ENCODE data around the gene INPP4A.

Gene INPP4A

GRCh38 chr2:98578231-98578630, 133.6 kb downstream of the INPP4A start:
- H3K36me3 ChIP-seq (ENCODE audit: insufficient read depth, low read length): peaks cover 48% of the 10 kb centered on the region

DNA sequence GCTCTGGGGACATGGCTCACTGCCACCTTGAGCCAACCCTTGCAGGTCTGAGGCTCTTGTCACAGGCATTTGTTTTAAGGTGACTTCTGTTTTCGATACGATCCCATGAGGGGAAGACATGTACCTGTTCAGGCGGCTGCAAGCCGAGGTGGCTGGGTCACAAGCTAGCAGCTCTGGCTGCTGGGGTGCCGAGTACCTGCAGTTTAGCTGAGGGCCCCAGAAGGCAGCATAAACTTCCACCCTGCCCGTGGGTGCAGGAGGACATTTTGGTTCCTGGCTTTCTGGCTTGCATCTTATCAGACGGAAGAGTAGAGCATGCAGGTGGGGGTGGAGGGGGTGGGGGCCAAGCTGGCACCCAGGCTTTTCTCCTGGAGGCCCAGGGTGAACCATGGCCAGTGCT, 135.3 kb downstream of the INPP4A start:
- no peaks in the 10 kb centered on the region for H3K27me3 ChIP-seq (ENCODE audit: control insufficient read depth in 1 of 2, insufficient read depth in 2 of 2, low read length in 2 of 2)
- H3K4me3 ChIP-seq (ENCODE audit: low read depth in 1 of 2, low read length in 2 of 2): no peak overlapping the region
- H3K27ac ChIP-seq (ENCODE audit: low read depth, low read length): no peak overlapping the region
- H3K9me3 ChIP-seq (ENCODE audit: low read length): no peaks in the 10 kb centered on the region
- H3K36me3 ChIP-seq (ENCODE audit: insufficient read depth, low read length): peaks cover 46% of the 10 kb centered on the region
- H3K4me1 ChIP-seq (ENCODE audit: insufficient read depth, low read length): no peaks in the 10 kb centered on the region
- no peak overlapping the region for H3K9ac ChIP-seq (ENCODE audit: low read length)

More at GRCh38 chr2:98578231-98578630, 133.6 kb downstream of the INPP4A start:
- Histone ChIP-seq H3K9me3 (ENCODE audit: low read length) (no peaks in the 10 kb centered on the region), H3K4me3 (ENCODE audit: low read depth in 1 of 2, low read length in 2 of 2) (no peak overlapping the region), H3K9ac (ENCODE audit: low read length) (no peak overlapping the region), H3K27ac (ENCODE audit: low read depth, low read length) (no peak overlapping the region), H3K27me3 (ENCODE audit: control insufficient read depth in 1 of 2, insufficient read depth in 2 of 2, low read length in 2 of 2) (no peaks in the 10 kb centered on the region), H3K4me1 (ENCODE audit: insufficient read depth, low read length) (no peaks in the 10 kb centered on the region)

- no peak overlapping the region for H3K27ac ChIP-seq (ENCODE audit: low read depth, low read length)
- no peak overlapping the region for H3K9ac ChIP-seq (ENCODE audit: low read length)
- H3K4me1 ChIP-seq (ENCODE audit: insufficient read depth, low read length): no peaks in the 10 kb centered on the region
- no peak overlapping the region for H3K4me3 ChIP-seq (ENCODE audit: low read depth in 1 of 2, low read length in 2 of 2)
- H3K27me3 ChIP-seq (ENCODE audit: control insufficient read depth in 1 of 2, insufficient read depth in 2 of 2, low read length in 2 of 2): no peaks in the 10 kb centered on the region
- H3K9me3 ChIP-seq (ENCODE audit: low read length): no peaks in the 10 kb centered on the region
- peaks cover 46% of the 10 kb centered on the region for H3K36me3 ChIP-seq (ENCODE audit: insufficient read depth, low read length)
Measured at GRCh38 chr2:98580656-98581284, 136.1 kb downstream of the INPP4A start.

DNA sequence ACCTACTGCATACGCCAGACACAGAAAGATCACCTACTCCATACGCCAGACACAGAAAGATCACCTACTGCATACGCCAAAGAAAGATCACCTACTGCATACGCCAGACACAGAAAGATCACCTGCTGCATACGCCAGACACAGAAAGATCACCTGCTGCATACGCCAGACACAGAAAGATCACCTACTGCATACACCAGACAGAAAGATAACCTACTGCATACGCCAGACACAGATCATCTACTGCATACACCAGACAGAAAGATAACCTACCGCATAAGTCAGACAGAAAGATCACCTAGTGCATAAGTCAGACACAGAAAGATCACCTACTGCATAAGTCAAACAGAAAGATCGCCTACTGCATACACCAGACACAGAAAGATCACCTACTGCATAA, 137.9 kb downstream of the INPP4A start:
- H3K36me3 ChIP-seq (ENCODE audit: insufficient read depth, low read length): peaks cover 43% of the 10 kb centered on the region
- H3K27ac ChIP-seq (ENCODE audit: low read depth, low read length): no peak overlapping the region
- no peak overlapping the region for H3K9ac ChIP-seq (ENCODE audit: low read length)
- H3K27me3 ChIP-seq (ENCODE audit: control insufficient read depth in 1 of 2, insufficient read depth in 2 of 2, low read length in 2 of 2): no peaks in the 10 kb centered on the region
- H3K4me1 ChIP-seq (ENCODE audit: insufficient read depth, low read length): no peaks in the 10 kb centered on the region
- H3K9me3 ChIP-seq (ENCODE audit: low read length): no peaks in the 10 kb centered on the region
- H3K4me3 ChIP-seq (ENCODE audit: low read depth in 1 of 2, low read length in 2 of 2): no peak overlapping the region

DNA sequence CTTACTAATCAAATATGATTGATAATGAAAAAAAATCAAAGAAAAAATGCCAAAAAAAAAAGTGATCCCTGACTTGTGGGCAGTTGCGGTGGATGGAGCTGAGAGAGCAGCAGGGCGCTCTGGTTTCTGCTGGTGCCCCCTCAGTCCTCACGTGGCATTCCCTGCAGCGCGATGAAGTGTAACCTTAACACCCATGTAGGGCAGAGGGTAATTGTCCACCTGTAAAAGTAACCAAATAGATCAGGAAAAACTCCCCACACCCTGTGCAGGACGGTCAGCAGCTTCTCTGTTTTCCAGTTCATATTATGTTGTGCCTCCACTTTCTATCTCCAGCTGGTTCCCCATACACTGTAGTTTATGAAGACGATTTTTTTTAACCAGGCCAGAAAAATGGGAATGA, 138.6 kb downstream of the INPP4A start:
- Histone ChIP-seq H3K9ac (ENCODE audit: low read length) (no peak overlapping the region), H3K27ac (ENCODE audit: low read depth, low read length) (no peak overlapping the region), H3K27me3 (ENCODE audit: control insufficient read depth in 1 of 2, insufficient read depth in 2 of 2, low read length in 2 of 2) (no peaks in the 10 kb centered on the region), H3K4me1 (ENCODE audit: insufficient read depth, low read length) (no peaks in the 10 kb centered on the region), H3K9me3 (ENCODE audit: low read length) (no peaks in the 10 kb centered on the region), H3K4me3 (ENCODE audit: low read depth in 1 of 2, low read length in 2 of 2) (no peak overlapping the region), H3K36me3 (ENCODE audit: insufficient read depth, low read length) (peaks cover 35% of the 10 kb centered on the region)

DNA sequence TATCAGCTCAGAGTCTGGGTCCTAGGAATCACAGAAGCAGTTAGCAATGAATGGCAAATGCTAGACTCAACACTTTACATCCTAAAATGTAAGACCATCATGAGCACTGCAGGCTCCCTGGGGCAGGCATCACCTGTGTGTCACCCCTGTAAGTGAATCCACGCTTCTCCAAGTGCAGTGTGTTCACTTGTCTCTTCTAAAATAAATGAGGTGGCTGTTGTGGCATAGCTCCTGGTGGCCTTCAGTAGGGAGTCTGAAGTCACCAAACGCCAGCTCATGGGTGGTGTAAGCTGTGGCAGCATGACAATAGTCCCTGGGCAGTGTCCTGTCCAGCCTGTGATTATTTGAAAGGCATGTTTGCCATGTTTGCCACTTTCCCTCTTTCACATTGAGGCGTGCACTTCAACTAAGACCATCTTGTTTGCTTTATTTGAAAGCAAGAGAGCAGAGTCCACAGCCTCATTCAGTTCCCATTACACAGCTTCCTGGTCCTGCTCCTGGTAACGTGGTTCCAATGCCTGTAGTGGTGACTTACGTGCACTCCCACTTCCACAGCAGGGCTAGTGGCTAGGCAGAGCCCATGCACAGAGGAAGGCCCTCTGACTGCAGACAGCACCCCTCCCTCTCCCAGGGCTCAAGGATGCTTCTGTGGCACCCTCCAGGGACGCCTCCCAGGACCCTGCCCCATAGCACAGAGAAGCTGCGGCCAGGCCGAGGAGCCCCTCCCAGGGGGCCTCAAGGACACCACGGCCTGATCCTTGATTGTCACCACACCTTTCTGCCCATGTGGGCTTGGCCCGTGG, 139.4 kb downstream of the INPP4A start:
- Histone ChIP-seq H3K27me3 (ENCODE audit: control insufficient read depth in 1 of 2, insufficient read depth in 2 of 2, low read length in 2 of 2) (no peaks in the 10 kb centered on the region), H3K36me3 (ENCODE audit: insufficient read depth, low read length) (peaks cover 32% of the 10 kb centered on the region), H3K4me1 (ENCODE audit: insufficient read depth, low read length) (no peaks in the 10 kb centered on the region), H3K4me3 (ENCODE audit: low read depth in 1 of 2, low read length in 2 of 2) (no peak overlapping the region), H3K27ac (ENCODE audit: low read depth, low read length) (no peak overlapping the region), H3K9me3 (ENCODE audit: low read length) (no peaks in the 10 kb centered on the region), H3K9ac (ENCODE audit: low read length) (no peak overlapping the region)

GRCh38 chr2:98585386-98585785, 140.7 kb downstream of the INPP4A start:
- H3K9ac ChIP-seq (ENCODE audit: low read length): no peak overlapping the region
- peaks cover 23% of the 10 kb centered on the region for H3K36me3 ChIP-seq (ENCODE audit: insufficient read depth, low read length)
- no peak overlapping the region for H3K4me3 ChIP-seq (ENCODE audit: low read depth in 1 of 2, low read length in 2 of 2)
- H3K9me3 ChIP-seq (ENCODE audit: low read length): no peaks in the 10 kb centered on the region
- no peaks in the 10 kb centered on the region for H3K4me1 ChIP-seq (ENCODE audit: insufficient read depth, low read length)
- H3K27me3 ChIP-seq (ENCODE audit: control insufficient read depth in 1 of 2, insufficient read depth in 2 of 2, low read length in 2 of 2): no peaks in the 10 kb centered on the region
- H3K27ac ChIP-seq (ENCODE audit: low read depth, low read length): no peak overlapping the region

DNA sequence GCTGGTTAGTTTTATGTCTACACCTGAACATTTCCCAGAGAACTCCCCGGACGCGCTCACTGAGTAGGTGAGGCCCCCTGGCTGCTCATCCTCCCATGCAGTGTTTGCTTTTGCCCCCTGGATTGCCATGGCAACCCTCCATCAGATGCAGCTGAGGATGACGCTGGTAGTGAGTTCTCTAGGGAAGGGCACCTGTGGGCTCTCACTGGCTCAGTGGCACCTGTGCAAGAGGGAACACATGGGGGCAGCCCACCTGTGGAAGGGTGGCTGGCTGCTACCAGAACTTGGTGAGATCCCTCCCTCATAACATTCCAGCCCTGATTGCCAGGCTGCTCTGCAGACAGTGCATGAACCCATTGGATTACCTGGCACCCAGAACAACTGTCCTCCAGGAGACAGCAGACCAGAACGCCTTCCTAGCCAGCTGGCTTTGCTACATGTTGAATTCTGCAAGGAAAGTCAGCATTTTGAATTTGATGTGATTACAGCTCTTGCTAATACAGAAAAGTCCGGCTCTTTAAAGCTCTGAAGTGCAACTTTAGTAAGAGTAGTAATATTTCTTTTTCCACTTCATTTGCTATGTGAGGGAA, 142.0 kb downstream of the INPP4A start:
- H3K4me3 ChIP-seq (ENCODE audit: low read depth in 1 of 2, low read length in 2 of 2): no peak overlapping the region
- peaks cover 25% of the 10 kb centered on the region for H3K36me3 ChIP-seq (ENCODE audit: insufficient read depth, low read length)
- H3K27ac ChIP-seq (ENCODE audit: low read depth, low read length): no peak overlapping the region
- no peak overlapping the region for H3K9ac ChIP-seq (ENCODE audit: low read length)
- H3K4me1 ChIP-seq (ENCODE audit: insufficient read depth, low read length): no peaks in the 10 kb centered on the region
- H3K9me3 ChIP-seq (ENCODE audit: low read length): no peaks in the 10 kb centered on the region
- H3K27me3 ChIP-seq (ENCODE audit: control insufficient read depth in 1 of 2, insufficient read depth in 2 of 2, low read length in 2 of 2): no peaks in the 10 kb centered on the region

GRCh38 chr2:98588880-98589431, 144.3 kb downstream of the INPP4A start:
- H3K36me3 ChIP-seq (ENCODE audit: insufficient read depth, low read length): peaks cover 21% of the 10 kb centered on the region
- H3K27me3 ChIP-seq (ENCODE audit: control insufficient read depth in 1 of 2, insufficient read depth in 2 of 2, low read length in 2 of 2): no peaks in the 10 kb centered on the region
- no peak overlapping the region for H3K9ac ChIP-seq (ENCODE audit: low read length)
- H3K4me3 ChIP-seq (ENCODE audit: low read depth in 1 of 2, low read length in 2 of 2): no peak overlapping the region
- H3K4me1 ChIP-seq (ENCODE audit: insufficient read depth, low read length): no peaks in the 10 kb centered on the region
- H3K9me3 ChIP-seq (ENCODE audit: low read length): no peaks in the 10 kb centered on the region
- H3K27ac ChIP-seq (ENCODE audit: low read depth, low read length): no peak overlapping the region

GRCh38 chr2:98589489-98589888, 144.8 kb downstream of the INPP4A start:
- Histone ChIP-seq H3K9ac (ENCODE audit: low read length) (no peak overlapping the region), H3K27me3 (ENCODE audit: control insufficient read depth in 1 of 2, insufficient read depth in 2 of 2, low read length in 2 of 2) (no peaks in the 10 kb centered on the region), H3K4me1 (ENCODE audit: insufficient read depth, low read length) (no peaks in the 10 kb centered on the region), H3K27ac (ENCODE audit: low read depth, low read length) (no peak overlapping the region), H3K9me3 (ENCODE audit: low read length) (no peaks in the 10 kb centered on the region), H3K36me3 (ENCODE audit: insufficient read depth, low read length) (peaks cover 21% of the 10 kb centered on the region), H3K4me3 (ENCODE audit: low read depth in 1 of 2, low read length in 2 of 2) (no peak overlapping the region)

DNA sequence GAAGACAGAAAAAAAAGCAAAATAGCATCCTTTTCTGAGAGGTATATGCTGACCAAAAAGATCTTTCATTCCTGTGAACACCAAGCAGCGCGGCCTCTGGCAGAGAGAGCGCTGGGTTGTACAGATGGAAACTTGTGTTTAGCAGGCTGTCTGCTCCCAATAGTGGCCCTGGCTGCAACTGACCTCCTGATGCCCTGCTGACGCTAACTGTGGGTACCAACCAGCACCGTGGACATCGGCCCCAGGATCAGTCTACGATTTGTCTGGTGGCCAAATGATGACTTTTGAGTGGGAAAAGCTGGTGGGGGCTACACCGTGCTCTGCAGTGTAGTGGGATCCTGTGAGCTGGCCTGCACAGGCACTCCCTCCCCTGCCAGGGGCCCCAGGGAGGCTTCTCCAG, 147.9 kb downstream of the INPP4A start:
- Histone ChIP-seq H3K9me3 (ENCODE audit: low read length) (no peaks in the 10 kb centered on the region), H3K36me3 (ENCODE audit: insufficient read depth, low read length) (peaks cover 14% of the 10 kb centered on the region), H3K27ac (ENCODE audit: low read depth, low read length) (no peak overlapping the region), H3K9ac (ENCODE audit: low read length) (no peak overlapping the region), H3K4me3 (ENCODE audit: low read depth in 1 of 2, low read length in 2 of 2) (no peak overlapping the region), H3K4me1 (ENCODE audit: insufficient read depth, low read length) (no peaks in the 10 kb centered on the region), H3K27me3 (ENCODE audit: control insufficient read depth in 1 of 2, insufficient read depth in 2 of 2, low read length in 2 of 2) (no peaks in the 10 kb centered on the region)

Measured in muscle layer of colon (tissue), 2 donors.